ENCODE measurements around the gene ANKZF1.

GRCh38 chr2:219266886-219267285 lies 37.3 kb downstream of the ANKZF1 start:
- no peak for TF ChIP-seq CTCF (IDR thresholded peaks at IDR 0.05 in 4 of 5, conservative IDR thresholded peaks at IDR 0.05 in 1 of 5)
- no peak for TF ChIP-seq POLR2A (IDR thresholded peaks at IDR 0.05)
